ENCODE measurements around the gene IQCF5.
"Not testable (repeated sequence)": the region's sequence is repeated elsewhere in the genome, so short reads cannot be mapped to it uniquely, and the experiment has no call there.

DNA sequence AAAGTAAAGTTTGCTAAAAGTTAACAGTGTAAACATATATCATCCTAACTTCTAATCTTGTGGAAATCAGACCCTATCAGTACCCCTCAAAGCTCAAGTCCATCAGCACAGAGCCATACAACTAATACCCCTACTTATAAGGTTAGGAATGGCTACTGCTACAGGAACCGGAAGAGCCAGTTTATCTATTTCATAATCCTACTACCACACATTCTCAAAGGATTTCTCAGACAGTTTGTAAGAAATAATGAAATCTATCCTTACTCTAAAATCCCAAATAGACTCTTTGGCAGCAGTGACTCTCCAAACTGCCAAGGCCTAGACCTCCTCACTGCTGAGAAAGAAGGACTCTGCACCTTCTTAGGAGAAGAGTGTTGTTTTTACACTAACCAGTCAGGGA is 20.0 kb downstream of the IQCF5 start:
- not testable (repeated sequence) for TF ChIP-seq POLR2AphosphoS5, POLR2A (IDR thresholded peaks at IDR 0.05)

All from spleen (tissue), 3 donors.